Measurements from ENCODE around the gene GPX7.

DNA sequence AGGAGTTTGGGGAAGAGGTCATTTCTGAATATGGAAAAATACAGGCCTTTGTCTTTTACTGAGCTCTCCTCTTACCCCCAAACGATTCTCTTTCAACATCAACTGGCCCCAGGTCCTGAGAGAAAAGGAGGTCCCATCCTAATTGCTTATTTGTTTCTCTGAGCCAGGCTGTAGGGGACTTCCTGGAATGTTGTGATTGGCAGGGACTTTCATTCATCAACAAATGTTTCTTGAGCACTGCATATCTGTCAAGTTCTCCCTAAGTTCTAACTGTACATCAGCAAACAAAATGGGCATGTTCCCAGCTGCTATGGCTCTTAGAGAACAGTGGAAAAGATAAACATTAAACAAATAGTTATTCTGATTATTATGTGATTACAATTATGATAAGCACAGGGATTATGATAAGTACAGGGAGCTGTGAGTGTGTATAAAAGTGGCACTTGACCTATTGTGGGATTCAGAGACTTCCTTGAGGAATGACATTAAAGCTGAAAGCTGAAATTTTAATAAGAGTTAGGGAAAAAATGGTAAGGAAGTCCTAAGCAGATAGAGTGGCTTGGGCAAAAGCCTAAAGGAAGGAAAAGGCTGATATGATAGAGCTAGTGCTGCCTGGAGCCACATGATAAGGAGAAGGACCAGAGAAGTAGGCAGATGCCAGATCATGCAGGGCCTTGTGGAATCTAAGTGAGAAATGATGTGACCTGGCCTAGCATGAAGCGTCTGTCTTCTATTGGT, 11.6 kb downstream of the GPX7 start:
- TF ChIP-seq CTCF (IDR thresholded peaks at IDR 0.05), result no peak
- no peak for TF ChIP-seq POLR2AphosphoS5 (IDR thresholded peaks at IDR 0.05)
- TF ChIP-seq EP300 (IDR thresholded peaks at IDR 0.05), result no peak

Measured in sigmoid colon (tissue), 4 donors.